ENCODE data around the gene LMOD1.

- TF ChIP-seq POLR2A (IDR thresholded peaks at IDR 0.05; ENCODE audit: low read depth, low read length) (no peak), POLR2AphosphoS5 (IDR thresholded peaks at IDR 0.05; ENCODE audit: low read depth, low read length) (no peak)
Measured at GRCh38 chr1:201954263-201955008, 8.1 kb upstream of the LMOD1 start.

Measured in GM12892 (cell line).